GM12801 (cell line): ENCODE measurements around the gene MSN.

Source experiments
- CTCF ChIP-seq: IDR thresholded peaks from one replicate; pipeline ENCODE4 v1.5.1; 2011; ENCODE audit warnings: control low read depth; ENCODE audit not compliant: insufficient read length; ENCODE audit errors: extremely low read depth

Gene MSN

GRCh38 chrX:65781845-65782244 lies 114.4 kb downstream of the MSN start:
- no peak for TF ChIP-seq CTCF

- TF ChIP-seq CTCF = no peak
Observed at GRCh38 chrX:65783746-65784145, 116.3 kb downstream of the MSN start.
